GM18498 (cell line): Measurements from ENCODE around the gene MXD4.

Source experiments
- ATAC-seq: cut with Tn5 transposase; IDR thresholded peaks from one replicate; pipeline ENCODE4 v1.9.1; 2021; ENCODE audit warnings: mild to moderate bottlenecking, moderate library complexity; ENCODE audit not compliant: unreplicated experiment

MXD4 gene

DNA sequence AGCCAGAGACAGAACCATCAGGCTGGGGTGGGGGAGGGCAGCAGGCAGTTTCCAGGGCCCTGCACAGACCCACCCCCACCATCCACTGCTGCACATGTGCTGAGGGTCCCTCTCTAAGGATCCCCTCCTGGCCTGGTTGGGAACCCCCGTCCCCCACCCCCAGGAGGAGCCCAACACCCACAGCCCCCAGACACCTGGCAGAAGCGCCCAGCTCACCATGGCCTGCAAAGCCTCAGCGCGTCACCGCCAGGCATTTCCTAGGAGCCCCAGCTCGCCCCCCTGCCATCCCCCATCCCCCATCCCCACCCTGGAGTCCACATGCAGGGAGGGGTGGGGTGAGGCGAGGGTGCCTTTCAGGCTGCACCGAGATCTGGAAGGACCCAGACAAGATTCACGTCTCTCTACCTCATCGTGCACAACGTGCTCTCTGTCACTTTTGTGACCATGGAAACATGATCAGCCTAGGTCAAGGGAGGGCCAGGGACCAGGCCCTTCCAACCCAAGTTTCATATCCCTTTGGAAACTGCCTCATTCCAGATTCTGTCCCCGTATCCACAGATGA lies 9.3 kb downstream of the MXD4 start:
- no peak for ATAC-seq

DNA sequence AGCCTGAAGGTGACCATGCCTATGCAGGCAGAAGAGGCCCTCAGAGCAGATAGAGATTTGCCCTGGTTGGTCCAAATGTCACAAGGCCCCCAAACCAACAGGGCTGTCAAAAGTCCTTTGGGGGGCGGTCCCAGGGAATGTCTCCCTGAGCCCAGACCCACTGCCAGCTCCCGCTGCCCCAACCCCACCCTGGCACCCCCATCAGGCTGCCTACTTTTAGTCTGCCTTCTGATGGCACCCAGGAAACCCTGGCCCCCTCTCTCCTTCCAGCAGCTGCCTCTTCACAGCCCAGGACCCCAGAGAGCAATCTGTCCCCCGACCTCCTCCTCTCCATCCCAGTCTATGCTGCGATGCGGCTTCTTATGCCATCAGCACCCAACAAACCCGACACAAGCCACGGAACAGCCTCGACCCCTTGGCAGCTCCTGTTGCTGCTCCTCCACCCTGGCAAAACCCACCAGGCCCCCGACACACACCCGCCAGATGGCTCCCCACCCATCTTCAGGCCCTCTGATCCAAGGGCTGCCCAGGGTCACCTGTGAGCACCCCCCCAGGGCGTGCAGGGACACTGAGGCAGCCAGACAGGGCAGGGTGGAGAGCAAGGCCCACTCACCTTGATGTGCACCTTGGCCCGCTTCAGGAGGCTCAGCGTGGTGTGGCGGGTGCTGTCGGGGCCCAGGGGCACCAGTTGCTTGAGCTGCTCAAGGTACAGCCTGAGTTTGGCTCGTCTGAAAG lies 9.9 kb downstream of the MXD4 start:
- no peak for ATAC-seq

DNA sequence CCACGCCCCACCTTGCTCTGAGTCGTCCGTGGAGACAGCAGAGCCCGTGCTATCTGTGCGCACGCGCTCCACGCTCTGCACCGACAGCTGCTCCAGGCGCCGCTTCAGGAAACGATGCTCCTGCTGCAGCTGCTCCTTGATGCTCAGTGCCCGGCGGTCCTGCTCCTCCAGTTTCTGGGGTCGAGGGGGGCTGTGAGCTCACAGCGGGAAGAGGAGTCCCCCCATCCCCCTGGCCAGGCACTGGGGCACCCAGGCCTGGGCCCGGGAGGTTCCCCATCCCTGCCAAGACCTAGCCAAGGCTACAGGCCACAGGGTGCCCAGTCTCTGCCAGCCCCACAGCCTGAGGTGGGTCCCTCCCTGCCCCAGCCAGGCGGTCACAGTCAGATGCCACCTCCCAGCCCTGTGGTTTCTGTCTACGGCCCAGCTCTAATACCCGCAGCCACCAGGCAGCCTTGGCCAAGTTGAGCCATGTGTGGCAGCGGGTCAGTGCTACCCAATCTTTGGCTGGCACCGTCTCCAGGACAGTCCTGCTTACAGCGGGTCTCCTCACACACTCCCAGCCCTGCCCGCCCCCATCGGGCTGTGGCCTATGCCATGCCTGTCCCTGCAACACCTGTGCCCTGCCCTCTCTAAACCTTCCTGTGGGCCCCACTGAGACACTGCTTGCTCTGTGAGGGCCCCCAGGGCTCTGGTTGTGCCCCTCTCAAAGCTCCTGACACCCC lies 10.7 kb downstream of the MXD4 start:
- no peak for ATAC-seq

DNA sequence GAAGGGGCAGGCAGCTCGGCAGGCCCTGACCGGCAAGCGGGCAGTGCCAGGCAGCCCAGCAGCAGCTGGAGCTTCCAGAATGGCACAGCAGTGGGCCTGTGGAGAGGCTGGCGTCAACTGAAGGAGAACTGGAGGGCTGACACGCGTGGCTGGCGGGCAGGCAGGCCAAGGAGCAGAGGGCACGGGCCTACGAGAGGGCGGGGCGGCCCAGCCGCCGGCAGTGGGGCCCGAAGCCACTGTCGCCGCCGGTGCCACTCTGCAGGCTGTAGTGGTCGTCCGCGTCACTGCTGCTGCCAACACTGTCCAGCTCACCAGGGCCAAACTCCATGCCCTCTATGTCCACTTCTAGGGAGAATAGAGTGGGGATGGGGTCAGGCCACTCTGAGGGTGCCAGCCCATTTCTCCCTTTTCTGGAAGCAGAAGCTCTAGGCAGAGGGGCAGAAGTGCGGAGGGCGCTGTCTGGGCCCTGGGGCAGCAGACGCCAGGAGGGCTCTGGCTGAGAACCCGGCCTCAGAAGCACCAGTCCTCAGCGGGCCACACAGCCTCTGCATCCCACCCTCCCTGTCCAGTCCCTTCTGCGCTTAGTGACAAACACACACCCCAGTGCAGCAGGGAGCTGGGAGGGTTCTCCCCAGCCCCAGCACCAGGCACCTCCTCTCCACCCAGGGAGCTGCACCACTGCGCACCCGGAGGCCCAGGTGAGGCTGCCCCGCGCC lies 11.4 kb downstream of the MXD4 start:
- no peak for ATAC-seq

DNA sequence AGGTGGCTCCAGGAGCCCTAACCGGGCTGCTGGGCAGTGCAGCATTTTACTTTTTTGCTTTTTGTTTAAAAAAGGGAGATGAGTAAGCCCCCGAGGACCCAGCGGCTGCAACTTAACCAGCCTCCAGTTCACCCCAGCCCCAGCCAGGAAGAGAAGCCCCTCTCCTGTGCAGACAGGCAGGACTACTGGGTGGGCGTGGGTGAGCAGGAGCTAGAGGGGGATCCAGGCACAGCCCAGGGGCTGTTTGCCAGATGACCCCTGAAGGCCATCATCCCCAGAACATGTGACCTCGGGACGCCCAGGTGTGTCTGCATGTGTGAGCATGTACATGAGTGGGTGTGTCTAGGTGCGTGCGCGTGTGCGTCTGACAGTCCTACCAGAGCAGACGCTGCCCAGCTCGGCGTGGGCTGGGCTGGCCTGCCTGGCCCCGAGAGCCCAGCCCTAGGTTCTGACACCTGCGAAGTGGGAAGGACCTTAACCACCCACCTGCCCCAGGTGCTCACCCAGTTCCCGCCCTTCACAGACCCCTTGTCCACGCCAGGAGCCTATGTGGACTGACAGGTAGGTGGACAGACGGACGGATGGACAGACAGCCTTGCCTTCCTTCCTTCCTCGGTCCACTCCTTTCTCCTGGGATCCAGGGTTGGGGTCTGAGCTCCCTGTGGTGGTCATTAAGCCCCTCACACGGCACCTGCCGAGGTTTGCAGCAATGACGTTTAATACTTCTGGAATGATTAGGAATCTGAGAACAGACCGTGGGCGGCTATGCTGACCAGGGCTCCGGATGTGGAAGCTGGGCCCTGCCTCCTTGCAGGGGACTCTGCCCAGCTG lies 12.2 kb downstream of the MXD4 start:
- no peak for ATAC-seq

DNA sequence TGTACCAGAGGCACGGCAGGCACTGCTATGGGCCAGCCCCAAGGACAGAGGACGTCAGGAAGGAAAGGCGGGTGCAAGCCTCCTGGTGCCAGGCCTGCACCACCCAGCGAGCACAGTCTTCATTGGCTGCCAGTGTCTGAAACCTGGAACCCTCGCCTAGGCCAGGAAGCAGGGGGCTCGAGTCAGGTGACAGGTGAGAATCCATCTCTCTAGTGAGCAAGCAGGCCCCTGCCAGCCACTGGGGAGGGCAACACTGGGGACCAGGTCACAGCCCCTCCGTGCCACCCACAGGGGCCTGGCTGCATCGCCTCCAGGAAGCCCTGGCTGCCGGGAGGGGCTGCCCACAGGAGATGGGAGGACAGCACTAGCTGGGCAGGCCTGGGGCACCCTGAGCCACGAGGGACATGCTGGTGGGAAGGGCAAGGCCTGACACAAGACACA lies 13.1 kb downstream of the MXD4 start:
- no peak for ATAC-seq

DNA sequence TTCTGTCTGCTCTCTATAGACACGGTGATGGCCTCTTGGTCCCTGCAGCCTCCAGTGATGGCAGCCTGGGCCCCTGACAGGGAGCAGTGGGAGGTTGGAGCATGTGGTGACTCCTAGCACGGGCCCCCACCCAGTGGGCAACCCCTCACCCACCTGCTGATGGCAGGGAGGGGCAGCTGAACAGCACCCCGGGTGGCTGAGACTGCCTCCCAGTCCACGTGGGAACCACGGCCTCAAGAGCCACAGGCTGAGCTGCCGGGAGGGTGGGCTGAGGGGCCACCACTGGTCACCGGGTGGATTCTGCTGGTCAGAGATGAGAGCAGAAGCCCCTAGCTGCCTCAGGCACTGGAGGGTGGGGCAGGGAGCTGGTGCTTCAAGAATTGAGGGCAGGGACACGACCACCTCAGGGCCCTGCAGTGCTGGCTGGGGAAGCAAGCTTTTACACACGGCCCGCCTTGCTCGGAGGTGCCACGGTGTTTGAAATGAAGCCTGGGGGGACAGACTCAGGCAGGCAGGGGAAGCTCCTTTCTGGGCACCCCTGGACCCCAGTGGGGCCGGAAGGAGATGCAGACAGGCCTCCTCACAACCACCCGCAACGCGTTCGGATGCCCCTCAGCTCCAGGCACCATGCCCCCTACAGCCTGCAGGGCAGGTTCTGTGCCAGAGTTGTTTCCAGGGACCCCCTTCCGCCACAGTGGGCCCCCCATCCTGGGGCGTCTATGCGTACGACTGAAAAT lies 13.7 kb downstream of the MXD4 start:
- ATAC-seq, result no peak

DNA sequence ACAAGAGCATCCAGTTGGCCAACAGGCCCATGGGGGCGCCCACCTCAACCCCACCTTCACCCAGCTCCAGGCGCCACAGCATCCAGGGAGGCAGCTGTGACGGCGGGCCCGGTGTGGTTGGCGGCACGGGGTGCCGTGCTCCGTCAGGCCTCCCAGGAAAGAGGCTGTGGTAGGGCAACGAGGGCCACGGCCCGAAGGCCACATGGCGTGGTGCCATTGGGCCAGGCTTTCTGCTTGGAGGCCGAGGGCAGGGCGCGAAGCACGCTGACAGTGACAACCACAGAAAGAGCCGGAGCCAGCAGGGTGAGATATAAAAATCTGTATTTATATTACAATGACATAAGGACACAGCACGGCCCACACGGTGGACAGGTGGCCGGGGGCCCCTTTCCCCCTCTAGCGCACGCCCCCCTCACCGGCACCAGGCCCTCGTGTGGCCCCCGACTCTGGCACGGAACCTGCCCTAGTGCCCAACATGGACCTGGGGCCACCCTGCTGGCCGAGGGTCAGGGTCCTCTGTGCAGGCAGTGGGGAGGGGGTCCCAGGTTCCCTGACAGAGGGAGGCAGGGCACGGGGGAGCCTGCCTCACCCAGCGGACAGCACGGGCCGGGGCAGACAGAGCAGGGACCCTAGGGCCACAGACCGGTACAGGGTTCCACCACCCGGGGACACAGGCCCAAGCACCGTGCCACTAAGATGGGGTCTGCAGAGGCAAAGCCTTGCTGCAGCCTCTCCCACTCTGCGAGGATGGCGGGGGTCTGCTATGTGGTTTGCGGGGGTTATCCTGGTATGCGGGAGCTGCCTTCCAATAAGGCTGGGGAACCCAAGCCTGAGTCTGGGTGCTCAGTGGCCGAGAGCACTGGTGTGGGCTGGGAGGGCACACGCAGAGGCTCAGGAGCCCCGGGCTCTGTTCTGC lies 14.5 kb downstream of the MXD4 start:
- ATAC-seq, result no peak

DNA sequence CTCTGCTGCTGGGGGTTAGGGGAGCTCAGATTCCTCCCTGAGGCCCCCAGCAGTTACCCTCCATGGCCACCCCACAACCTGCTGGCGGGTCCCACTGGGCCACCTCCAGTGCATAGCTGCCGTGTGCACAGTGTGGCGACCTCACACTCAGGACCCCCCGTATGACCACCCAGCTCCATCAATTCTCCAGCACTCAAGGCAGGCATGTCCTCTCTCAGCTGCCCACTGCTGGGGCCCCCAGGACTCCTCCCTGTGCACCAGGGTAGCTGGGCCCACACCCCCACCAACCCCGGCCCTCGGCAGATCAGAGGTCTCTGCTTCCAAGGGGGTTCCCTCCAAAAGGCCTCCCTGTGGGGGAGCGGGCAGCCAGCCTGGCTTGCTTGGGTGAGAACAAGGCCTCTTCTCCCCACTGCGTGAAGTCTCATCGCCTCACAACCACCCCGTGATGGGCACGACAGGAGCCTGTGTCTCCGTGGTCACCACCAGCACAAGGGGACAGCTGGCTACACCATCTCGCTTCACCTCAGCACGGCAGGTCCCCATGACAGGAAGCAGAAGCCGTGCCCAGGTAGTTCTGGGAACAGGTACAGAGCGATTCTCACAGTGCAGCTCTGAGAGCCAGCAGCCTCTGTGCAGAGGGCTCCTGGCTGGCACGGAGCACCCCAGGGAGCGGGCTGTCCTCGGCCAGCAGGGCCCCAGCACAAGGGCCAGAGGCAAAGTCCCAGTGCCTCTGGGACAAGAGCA lies 15.4 kb downstream of the MXD4 start:
- no peak for ATAC-seq

DNA sequence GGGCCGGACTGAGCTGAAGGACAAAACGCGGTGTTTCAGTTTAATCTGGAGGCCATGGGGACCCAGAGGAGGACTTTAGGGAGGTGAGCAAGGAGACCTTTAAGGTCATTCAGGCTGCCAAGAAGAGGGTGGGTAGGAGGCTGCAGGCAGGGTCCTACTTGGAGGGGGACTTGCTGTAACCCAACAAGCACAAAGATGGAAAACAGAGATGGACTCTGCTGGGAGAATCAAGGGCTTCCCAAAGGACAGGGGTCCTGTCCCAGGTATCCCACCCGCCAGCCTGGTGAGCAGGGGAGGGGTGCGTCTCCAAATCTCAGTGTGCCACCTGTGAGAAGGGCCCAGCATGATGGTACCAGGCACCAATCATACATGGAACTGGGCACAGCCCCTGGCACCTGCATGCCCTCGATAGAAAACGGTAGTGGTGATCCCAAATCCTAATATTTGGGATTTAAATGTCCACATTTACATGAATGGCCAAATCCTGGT lies 16.1 kb downstream of the MXD4 start:
- no peak for ATAC-seq

DNA sequence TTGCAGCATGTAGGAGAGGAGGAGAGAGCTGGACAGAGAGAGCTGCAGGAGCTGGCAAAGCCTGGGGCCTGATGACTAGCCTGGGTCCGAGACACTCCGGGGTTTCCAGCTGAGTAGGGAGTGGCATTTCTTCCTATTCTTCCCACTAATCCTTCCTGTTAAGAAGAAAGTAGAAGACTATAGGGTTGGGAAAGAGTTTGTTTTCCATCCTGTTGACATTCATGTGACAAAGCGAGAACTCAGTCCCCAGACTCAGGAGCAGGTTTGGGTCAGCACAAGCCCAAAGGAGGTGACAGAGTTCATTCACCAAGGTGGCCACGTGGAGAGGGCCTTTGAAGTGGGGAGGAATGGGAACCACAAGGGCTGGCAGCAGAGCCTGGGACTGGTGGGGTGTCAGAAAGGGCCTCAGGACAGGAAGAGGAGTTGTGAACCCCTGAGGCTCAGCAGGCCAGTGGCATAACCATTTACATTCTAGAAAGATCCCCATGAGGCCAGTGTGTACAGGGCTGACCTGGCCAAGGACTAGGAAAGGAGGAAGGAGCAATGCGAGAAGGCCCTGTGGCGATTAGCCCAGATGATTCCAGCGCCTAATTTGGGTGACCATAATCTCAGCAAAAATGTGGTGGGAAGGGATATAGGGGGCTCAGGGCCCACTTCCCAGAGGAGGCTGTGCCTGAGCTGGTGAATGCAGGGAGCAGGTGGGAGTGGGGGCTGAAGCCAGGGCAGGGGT lies 16.7 kb downstream of the MXD4 start:
- no peak for ATAC-seq

DNA sequence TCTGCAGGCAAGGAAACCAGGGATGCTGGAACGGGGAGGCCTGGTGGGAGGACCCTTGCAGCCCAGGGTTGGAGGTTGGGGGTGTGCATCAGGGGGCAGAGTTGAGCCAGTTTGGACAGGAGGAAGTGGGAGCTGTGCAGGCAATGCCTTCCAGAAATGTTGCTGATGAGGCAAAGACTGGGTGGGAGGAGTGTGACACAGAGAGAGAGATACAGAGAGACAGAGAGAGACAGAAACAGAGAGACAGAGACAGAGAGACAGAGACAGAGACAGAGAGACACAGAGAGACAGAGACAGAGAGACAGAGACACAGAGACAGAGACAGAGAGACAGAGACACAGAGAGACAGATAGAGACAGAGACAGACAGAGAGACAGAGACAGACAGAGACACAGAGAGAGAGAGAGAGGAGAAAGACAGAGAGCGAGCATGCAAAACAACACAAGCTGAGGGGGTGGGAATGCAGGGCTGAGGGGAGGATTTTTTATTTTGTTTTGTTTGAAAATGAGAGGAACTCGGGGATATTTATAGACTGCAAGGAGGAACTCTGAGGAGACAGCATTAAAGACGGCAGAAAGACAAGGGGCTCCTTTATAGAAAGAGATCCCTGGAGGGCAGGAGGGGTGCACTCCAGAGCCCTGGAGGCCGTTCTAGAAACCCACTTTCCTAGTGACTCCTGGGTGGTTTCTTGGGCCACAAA lies 18.1 kb downstream of the MXD4 start:
- ATAC-seq, result no peak

DNA sequence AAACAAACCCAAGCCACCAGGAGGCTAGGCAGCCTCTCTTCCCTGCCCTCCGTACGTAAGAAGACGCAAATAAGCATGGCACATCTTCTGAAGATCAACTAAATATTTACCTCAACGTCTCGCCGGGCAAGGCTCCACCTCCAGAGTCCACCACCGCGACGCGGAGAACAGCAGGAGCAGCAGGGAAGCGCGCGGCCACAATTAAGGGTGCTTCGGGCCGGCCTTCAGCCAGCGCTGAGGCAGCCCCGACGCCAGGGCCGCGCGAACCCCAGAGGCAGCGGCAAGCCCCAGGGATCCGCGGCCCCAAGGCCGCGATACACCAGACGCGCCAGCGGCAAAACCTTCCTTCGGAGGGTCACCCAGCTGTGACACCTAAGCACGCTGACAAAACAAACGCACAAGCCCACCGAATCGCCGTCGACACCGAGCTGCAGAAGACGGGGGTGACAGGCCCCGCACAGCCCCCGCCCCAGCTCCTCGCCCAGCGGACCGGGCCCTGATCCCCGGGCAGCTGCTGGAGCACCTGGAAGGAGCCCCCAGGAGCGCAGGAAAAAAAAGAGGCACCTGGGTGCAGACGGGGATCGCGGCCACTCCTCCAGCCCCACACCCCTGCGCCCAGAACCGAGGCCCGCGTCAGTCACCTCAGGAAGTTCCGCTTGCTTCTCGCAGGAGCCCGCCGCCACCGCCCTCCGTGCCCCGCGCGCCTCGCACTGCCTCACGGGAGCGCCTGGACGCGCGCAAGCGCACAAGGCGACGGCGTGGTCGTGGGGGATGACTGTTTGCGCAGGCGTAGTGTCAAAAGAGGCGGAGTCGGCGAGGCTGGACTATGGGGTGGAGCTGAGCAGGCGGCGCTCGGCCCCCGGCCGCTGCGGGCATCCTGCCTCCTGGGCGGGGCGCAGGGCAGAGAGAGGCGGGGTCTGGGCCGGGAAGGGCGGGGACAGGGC lies 20.2 kb downstream of the MXD4 start, which contains the start of the genes HAUS3 and POLN:
Gene HAUS3, minus strand, starts transcription at position 712 of the 944 bp plus-strand sequence. CDS start 1,175 bp downstream, outside the sequence.
Gene POLN, minus strand, starts transcription at position 712 of the 944 bp plus-strand sequence. CDS start 12,890 bp downstream, outside the sequence.
- peak; percentile 90 for ATAC-seq

DNA sequence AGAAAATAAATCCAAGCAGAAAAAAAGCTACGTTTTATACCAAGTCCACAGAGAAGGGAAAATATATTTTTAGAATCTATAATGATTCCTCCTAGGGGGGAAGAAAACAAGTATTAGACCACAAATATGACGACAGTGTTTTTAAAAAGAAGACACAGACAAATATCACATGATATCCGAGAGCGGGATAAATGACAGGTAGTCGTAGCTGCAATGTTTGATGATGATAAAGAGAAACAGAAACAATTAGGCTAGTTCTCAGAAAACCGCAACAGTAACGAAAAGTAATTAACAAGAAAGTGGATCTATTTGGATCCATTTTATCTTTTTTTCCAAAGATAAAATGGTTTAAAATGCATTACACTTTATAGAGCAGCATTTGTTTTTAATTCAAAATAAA lies 20.9 kb downstream of the MXD4 start:
- ATAC-seq, result no peak

DNA sequence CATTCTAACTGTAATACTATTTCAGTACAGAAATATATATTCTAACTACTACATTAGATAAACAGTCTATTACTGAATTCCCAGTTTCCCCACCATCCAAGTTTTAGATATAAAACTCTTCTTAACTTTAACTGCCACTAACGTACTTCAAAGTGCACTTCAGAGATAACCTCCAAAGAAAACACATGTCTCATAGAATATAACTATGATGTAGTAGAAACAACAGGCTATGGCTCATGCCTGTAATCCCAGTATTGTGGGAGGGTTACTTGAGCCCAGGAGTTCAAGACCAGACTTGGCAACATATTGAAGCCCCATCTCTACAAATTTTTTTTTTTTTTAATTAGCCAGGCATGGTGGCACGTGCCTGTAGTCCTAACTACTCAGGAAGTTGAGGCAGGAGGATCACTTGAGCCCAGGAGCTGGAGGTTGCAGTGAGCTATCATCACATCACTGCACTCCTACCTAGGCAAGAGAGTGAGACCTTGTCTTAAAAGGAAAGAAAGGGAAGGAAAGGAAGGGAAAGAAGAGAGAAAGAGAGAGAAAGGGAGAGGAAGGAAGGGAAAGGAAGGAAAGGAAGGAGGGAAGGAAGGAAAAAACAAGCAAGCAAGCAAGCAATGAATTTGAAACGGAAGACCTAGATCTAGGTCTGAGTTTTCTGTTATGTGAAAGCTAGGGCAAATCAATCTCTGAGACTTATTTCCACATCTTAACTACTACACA lies 24.8 kb downstream of the MXD4 start:
- ATAC-seq, result no peak
